Lower leg skin (tissue), 3 donors: ENCODE measurements around the gene PLCB1.

ENCODE experiments used
- CTCF ChIP-seq, 3 donors: fragments of 450-650 bp; IDR thresholded peaks; one replicate each; pipeline ENCODE4 v1.5.1; 2016; ENCODE audit warnings: antibody characterized with exemption in 3 of 3, mild to moderate bottlenecking in 3 of 3, moderate library complexity in 2 of 3
- POLR2A ChIP-seq, 2 donors: fragments of 450-650 bp; IDR thresholded peaks; one replicate each; pipeline ENCODE4 v1.6.1; 2016 to 2017; ENCODE audit warnings: antibody characterized with exemption in 2 of 2, mild to moderate bottlenecking in 1 of 2, moderate library complexity in 1 of 2

- no peak for TF ChIP-seq CTCF (IDR thresholded peaks at IDR 0.05)
- TF ChIP-seq POLR2A (IDR thresholded peaks at IDR 0.05), result no peak
Observed at GRCh38 chr20:8425802-8426201, 293.7 kb downstream of the PLCB1 start.
